ENCODE measurements around the gene FAM184B.

DNA sequence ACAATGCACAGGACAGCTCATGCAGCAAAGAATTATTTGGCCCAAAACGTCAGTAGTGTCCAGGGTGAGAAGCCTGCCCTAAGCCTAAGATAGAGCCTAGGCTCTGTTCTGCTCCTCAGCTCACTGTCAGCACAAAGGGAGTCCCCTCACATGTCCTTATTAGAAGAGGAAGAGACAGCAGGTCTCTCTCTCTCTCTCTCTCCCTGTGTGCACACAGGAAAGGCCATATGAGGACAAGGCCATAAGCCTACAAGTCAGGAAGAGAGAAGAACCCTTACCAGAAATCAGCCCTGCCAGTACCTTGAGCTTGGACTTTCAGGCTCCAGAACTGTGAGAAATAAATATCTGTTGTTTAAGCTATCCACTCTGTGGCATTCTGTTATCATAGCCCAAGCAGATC is 20.4 kb downstream of the FAM184B start:
- TF ChIP-seq EP300 (conservative IDR thresholded peaks at IDR 0.05; ENCODE audit: poor library complexity, severe bottlenecking) (no peak), RAD21 (conservative IDR thresholded peaks at IDR 0.05) (no peak), POLR2AphosphoS5 (IDR thresholded peaks at IDR 0.05) (no peak), SMC3 (conservative IDR thresholded peaks at IDR 0.05; ENCODE audit: poor library complexity) (no peak)
- TF ChIP-seq, protein P1, sequence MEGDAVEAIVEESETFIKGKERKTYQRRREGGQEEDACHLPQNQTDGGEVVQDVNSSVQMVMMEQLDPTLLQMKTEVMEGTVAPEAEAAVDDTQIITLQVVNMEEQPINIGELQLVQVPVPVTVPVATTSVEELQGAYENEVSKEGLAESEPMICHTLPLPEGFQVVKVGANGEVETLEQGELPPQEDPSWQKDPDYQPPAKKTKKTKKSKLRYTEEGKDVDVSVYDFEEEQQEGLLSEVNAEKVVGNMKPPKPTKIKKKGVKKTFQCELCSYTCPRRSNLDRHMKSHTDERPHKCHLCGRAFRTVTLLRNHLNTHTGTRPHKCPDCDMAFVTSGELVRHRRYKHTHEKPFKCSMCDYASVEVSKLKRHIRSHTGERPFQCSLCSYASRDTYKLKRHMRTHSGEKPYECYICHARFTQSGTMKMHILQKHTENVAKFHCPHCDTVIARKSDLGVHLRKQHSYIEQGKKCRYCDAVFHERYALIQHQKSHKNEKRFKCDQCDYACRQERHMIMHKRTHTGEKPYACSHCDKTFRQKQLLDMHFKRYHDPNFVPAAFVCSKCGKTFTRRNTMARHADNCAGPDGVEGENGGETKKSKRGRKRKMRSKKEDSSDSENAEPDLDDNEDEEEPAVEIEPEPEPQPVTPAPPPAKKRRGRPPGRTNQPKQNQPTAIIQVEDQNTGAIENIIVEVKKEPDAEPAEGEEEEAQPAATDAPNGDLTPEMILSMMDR (IDR thresholded peaks at IDR 0.05; ENCODE audit: poor library complexity, severe bottlenecking), result no peak
- TF ChIP-seq, protein P2, sequence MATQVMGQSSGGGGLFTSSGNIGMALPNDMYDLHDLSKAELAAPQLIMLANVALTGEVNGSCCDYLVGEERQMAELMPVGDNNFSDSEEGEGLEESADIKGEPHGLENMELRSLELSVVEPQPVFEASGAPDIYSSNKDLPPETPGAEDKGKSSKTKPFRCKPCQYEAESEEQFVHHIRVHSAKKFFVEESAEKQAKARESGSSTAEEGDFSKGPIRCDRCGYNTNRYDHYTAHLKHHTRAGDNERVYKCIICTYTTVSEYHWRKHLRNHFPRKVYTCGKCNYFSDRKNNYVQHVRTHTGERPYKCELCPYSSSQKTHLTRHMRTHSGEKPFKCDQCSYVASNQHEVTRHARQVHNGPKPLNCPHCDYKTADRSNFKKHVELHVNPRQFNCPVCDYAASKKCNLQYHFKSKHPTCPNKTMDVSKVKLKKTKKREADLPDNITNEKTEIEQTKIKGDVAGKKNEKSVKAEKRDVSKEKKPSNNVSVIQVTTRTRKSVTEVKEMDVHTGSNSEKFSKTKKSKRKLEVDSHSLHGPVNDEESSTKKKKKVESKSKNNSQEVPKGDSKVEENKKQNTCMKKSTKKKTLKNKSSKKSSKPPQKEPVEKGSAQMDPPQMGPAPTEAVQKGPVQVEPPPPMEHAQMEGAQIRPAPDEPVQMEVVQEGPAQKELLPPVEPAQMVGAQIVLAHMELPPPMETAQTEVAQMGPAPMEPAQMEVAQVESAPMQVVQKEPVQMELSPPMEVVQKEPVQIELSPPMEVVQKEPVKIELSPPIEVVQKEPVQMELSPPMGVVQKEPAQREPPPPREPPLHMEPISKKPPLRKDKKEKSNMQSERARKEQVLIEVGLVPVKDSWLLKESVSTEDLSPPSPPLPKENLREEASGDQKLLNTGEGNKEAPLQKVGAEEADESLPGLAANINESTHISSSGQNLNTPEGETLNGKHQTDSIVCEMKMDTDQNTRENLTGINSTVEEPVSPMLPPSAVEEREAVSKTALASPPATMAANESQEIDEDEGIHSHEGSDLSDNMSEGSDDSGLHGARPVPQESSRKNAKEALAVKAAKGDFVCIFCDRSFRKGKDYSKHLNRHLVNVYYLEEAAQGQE (IDR thresholded peaks at IDR 0.05; ENCODE audit: borderline replicate concordance), result no peak

Data from neural cell (in vitro differentiated cells).